ENCODE data around the gene CDCA4.

The CDCA4 gene

DNA sequence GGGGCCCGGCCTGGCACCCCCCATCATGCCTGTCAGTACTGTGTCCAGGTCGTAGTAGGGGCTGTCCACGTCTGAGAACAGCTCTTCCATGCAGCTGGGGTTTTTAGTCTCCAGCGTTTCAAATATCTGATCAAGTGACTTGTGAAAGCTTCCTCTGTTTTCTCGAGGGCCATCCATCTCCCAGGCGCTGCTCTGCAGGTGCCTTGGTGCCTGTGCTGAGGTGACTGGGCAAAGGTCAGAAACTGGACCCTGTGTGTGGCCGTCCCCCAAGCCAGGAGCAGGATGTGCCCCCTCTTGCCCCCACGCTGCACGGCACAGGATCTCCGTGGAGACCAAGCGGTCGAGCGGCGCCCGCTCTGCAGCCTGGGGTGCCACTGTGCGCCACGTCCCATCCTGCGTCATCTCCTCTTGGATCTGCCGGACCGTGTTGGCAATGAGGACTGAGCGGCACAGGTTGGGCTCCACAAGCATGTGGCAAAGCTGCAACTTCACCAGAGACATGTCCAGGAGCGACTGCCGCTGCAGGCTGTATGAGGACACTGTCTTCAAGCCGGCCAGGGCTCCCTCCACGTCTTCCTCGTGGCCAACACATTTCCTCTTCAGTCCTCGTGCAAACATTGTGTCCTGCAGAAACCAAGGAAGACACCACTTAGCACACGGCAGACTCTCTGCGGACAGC lies 9.4 kb downstream of the CDCA4 start:
- DNase-seq: no peak

DNA sequence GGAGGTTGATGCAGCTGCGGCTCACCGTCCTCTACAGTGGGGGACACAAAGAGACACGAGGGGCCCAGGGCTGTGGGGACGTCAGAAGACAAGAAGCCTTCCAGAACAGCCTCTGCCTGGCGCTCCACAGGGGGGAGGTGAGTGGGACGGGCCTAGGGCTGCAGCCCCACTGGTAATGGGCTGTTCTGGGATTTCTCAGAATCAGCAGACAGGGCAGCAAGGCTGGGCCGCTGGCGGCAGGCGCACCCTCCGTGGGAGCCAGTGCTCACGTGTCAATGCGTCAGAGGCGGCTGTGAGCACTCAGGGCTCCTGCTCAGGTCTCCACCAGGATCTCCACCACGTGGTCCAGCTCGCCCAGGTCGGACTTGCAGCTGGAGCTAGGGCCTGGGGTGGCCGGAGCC lies 10.0 kb downstream of the CDCA4 start:
- no peak for DNase-seq

DNA sequence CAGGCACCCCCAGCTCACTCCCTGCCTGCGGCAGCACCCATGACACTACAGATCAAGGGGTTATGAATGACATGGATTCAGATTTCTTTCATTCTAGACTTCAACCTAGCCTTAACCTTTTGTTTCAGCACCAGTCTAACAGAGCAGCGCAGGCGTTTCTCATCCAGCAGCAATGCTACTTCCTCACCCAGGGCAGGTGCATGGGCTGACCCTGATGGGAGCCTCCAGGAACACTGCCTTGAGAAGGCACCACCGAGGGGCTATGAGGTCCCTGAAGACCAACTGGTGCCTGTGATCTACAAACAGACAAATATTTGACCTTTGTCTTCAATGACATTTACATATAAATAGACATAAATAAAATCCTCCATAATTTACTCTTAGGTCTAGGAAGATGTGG lies 10.8 kb downstream of the CDCA4 start:
- DNase-seq: no peak

DNA sequence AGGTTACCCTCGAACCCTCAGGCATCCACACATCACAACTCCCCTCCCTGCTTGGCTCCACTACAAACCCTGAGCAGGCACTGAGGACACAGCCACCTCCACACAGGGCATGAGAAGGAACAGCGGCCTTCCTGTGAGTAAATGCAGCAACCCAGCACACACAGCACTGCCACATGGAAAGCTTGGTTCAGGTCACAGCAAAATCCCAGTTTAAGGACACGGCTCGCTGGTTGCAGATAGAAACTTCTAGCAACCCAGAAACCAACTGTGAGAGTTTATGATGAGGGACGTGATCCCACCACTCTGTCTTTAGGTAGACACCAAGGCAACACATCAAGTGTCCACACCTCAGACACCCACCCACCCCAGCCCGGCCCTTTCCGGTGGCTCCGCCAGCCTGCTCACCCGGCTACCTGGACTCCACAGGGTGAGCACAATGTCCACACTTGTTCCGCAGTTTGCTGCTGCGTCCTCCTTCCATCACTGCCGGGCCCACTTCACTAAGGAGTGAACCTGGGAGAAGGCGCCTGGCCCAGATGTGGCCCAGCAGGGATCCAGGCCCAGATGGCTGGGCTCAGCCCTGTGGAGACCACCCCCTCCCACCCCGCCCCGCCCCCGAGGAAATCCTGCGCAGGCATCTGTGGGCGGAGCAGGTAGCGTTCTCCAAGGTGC lies 13.2 kb downstream of the CDCA4 start:
- DNase-seq: no peak

DNA sequence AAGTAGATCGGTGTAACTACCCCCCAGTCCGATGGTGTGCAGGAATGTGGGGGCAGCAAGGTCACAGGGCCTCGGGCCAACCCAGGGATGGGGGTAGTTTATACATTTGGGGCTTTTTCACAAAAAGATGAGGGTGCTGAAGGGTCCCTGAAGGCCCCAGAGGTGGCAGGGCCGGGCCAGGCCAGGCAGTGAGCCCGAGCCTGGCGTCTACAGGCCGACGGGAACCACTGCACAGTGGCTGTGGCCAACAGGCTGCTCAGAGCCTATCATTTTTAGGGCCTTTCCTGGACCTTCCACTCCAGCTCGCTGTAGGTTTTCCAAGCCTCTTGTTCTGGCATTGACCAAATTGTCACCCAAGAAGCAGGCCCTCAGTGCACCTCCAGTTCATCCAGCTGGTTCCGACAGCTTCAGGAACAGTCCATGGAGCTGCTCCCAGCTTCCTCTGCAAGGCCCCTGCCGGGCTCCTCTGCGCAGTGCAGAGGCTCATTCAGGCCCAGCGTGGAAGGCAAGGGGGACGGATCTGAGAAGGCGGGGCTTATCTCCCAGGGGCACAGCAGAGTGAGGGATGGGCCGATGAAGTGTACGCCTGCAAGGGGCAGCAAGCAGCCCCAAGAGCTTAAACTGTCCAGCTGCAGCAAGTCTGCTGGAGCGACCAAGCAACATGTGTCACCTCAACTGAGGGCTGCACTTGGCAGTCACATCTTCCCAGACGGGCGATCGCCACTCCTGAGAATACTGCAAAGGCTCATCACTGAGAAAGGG lies 13.9 kb downstream of the CDCA4 start:
- no peak for DNase-seq

DNA sequence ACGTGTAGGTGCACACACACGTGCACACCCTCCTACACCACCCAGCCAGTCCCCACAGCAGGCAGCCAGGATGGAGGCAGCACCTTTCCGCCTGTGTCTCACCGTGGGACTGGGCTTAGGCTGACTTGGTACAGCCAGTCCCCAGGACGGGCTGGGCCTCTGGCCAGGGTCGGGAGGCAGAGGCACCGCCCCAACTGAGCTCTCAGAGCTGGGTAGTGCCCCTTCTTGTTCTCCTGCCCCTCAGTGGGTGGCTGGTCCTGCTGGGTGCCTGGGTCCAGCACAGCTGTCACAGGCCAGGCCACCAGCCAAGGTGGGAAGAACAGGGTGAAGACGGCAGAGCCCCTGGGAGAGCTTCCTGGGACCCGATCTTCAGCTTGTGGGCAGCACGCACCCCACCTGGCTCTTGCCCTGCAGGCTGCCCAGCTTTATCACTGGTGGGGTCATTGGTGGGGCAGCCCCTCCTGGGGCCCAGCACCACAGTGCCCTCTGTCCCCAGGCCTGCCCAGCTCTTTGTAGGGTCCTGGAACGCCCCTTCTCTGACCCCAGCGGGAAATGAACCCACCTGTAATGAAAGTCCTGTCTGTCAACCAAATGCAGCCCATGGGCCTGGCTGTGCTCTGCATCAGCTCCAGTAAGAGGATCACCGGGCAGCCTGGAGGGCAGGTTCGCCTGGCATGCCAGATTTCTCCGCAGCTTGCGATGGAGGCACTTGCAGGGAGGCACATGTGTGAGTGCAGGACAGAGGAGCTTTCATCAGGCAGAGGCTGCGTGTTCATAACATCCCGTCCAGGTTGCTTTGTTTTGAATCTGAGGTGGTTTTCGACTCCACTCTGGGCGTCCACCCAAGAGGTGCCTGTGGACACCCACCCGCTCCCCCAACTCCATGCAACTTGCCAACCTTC lies 14.7 kb downstream of the CDCA4 start:
- no peak for DNase-seq

DNA sequence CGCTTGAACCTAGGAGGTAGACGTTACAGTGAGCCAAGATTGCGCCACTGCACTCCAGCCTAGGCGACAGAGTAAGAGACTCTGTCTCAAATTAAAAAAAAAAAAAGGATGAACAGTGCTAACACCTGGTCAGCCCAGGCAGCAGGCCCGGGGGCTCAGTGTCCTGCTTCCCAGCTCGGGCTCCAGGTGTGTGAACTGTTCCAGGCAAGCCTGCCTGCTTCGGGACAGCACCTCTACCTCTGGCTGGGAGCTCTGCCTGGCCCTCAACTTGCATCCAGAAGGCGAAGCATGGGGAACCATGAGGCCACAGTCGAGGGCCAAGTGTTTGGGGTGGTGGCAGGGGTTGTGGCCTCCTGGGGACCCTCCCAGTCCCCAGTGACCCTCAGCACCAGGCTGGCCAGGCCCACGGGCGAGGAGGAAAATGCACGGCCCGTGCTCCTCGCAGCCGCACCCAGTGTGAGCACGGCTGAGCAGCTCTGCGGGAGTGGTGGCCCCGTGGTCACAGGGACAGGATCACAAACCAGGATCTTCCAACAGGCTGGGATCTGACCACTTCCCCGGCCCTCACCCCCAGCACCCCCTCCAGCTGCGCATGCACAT lies 15.5 kb downstream of the CDCA4 start:
- no peak for DNase-seq

DNA sequence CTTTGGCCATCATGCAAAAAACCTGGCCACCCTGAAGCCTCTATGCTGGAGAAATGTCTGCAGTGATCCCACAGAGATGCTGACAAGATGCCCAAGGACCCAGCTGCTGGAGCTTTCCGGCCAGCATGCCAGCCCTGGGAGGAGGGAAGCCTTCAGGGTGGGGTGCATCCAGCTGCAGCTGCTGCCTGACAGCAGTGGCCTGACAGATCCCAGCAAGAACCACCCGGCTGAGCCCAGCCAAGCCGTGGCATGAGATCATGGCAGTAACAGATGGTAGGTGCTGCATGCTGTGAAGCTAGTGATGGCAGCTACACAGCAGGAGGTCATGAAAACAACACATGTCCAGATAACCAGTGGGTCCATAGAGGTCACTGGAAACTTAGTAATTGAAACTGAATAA lies 21.5 kb downstream of the CDCA4 start:
- DNase-seq: no peak

DNA sequence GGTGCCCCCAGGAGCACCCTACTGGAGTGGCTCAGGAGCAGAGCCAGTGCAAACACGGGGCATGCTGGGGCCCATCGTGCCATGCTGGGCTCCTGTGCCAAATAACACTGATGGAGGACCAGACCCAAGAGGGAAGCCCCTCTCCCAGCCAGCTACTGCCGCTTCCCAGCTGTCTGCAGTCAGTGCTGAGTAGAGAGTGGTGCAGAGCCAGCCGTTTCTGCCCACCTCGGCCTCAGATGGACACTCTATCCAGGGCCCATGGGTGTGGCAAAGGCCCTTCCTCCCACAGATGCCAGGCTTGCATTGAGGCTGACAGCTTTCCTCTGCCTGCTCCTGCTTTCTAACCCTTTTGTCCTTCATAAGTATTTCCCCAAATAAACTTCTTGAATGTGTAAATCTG lies 22.1 kb downstream of the CDCA4 start:
- DNase-seq: no peak

DNA sequence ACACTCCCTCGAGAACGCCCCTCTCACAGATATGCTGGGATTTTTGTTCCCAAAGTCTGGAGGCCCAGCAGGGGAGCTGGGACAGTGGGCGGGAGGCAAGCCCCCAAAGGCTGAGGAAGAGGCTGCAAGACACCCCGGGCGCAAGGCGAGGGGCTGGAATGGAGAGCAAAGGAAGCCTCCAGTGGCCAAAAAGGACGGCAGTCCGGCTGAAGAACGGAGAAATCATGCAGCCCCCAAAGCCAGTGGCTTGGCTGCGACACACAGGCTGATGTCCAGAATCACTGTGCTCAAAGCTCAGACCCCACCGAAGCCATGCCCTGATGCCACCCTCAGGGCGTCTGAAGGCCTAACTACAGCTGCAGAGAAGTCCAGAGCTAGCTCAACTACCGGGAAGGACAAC lies 24.4 kb downstream of the CDCA4 start:
- DNase-seq: no peak

DNA sequence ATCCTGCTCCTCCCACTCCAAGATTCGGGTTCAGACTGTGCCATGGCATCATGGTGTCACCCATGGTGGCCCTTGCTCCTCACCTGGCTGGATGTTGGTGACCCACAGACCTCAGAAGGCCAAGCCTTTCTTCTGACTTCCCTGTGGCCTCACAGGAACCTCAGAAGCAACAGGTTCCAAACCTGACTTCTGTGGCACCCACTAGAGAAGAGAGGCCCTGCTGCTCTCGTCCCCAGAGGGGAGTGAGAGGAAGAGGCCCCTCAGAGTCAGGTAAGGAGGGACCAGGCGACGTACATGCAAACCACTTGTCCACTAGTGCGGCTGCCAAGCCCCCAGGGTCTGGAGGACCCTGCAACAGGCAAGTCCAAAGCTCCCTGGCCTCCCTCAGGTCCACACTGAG lies 24.9 kb downstream of the CDCA4 start:
- no peak for DNase-seq

DNA sequence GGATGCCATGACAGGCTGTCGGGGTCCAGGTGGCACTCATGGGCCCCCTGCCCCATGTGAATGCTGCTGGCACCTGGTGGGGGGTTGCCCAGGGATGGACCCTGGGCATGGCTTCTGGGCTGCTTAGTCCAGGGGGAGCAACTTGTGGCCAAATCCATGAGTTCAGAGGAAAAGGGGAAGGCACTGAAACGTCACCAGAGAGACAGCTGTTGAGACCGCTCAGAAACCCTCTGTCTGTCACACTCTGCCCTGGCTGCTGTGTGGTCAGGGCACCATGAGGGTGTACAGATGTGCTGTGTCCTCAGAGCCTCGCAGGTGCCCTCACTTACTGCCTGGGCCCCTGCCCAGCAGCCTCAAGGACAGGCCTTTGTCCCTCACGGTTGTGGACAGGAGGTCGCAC lies 25.9 kb downstream of the CDCA4 start:
- DNase-seq: no peak

DNA sequence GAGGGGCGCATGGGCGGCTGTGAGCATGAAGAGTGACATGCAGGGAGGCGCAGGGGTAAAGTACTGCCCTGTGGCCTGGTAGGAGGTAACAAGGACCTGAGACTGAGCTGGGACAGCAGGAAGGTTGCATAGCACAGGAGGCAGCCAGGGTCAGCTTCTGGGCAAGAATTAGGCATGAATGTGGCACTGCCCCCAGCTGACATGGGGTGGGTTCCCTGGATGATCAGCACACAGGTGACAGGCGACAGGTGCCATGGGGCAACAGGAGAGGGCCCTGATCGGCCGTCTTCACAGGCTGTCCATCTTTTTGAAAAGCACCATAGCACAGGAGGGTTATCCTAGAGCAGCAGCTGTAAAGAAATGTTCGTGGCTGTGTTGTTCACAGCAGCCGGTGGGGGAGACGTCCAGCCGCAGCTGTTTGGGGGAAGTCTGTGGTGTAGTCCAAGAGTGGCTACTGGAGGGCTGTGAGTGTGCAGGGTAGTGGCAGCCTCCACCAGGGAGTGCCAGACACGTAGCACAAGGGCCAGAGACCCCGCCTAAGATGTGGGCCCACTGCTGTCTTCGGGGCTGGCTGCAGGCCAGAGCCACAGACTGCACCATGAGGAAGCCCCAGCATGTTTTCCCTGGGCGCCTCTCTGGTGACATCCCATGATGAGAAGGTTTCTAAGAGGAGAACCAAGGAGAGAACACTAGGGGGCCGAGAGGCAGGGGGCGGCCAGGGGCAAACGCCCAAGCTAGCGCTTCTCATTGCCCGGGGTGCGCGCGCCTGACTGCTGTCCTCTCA lies 26.9 kb downstream of the CDCA4 start:
- no peak for DNase-seq

DNA sequence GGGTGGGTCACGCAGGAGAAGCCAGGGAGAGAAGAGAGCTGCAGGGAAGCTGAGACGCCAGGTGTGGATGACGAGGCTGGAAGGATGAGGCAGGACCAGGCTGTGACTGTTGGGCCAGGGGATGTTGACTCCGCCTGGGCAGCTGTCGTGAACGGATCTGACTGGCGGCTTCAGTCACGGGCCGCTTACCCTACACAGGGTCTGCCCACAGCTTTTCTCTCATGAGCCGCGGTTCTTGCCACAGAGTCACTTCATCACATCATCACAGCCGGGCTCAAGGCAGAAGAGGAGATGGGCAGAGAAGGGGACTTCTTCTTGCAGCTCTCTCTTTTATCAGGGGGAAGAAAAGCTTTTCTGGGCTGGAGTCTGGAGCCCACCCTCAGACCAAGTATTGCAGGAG lies 27.6 kb downstream of the CDCA4 start:
- DNase-seq: no peak

DNA sequence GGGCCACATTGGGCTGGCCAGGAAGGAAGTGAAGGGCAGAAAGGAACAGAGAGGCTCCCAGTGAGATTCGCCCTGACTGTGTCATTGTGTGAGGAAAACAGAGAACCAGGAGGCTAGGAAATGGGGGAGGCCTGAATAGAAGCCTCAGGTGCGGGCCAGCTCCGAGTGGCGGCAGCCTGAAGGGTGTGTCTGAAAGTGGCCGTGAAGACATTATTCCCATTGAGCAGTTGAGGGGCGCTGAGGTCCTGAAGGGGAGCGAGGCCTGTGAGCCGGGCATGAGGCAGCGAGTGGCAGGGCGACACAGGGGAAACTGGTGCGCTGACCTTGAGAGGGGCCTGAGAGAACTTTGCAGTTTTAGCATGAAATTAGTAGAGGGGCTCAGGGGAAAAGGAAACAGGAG lies 28.4 kb downstream of the CDCA4 start:
- no peak for DNase-seq

DNA sequence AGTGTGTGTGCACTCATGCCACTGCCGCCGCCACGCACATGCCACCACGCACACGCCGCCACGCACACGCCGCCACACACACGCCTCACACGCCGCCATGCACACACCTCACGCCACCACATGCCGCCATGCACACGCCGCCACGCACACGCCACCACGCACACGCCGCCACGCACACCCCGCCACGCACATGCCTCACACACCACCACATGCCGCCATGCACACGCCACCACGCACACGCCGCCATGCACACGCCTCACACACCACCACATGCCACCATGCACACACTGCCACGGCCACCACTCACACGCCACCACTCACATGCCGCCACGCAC lies 29.0 kb downstream of the CDCA4 start:
- DNase-seq: no peak

DNA sequence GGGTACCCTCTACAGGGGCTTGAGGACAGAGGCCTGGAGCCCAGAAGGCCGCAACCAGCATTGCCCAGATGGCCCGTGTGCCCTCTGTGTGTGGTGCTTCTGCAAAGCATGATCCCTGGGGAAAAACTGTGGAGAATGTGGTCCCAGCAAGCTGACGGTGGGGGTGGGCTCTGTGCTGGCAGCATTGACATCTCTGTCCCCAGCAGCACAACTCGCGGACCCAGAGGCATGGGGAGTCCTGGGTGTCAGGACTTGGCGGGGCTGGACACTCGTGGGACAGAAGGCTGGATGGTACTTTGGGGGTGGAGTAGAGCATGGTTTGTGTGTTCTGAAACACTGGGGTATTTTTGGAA lies 31.0 kb downstream of the CDCA4 start:
- DNase-seq: no peak

DNA sequence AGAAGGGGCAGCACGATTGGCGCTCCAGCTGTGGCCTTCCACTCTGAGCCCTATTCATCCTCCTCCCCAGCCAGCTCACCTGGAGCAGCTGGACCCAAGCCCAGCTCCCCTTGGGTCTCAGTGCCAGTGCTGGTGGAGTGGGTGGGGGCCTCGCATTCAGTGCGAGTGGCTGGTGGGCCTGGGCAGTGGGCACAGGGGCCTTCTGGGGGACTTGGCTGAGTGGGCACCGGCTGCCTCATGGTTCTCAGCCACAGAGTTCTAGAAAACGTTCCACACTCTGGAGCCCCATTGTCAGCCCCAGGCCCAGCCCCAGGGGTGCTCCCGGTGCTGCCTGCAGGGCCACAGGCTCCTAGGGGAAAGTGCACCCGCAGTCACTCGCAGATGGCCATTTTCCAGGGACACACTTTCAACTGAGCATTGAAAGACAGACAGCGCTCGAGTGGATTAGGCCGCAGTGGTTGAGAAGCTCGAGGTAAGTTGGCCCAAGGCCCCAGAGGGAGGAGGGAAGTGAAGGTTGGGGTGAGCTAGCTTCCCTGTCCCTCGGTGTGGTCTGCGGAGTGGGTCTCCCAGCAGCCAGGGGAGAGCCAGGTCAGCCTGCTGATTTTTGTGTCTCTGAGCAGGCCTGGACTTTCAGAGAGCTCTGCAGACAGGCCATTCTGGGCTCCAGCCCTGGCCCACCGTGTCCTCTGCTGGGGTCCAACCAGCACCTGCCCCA lies 31.5 kb downstream of the CDCA4 start:
- DNase-seq: no peak

DNA sequence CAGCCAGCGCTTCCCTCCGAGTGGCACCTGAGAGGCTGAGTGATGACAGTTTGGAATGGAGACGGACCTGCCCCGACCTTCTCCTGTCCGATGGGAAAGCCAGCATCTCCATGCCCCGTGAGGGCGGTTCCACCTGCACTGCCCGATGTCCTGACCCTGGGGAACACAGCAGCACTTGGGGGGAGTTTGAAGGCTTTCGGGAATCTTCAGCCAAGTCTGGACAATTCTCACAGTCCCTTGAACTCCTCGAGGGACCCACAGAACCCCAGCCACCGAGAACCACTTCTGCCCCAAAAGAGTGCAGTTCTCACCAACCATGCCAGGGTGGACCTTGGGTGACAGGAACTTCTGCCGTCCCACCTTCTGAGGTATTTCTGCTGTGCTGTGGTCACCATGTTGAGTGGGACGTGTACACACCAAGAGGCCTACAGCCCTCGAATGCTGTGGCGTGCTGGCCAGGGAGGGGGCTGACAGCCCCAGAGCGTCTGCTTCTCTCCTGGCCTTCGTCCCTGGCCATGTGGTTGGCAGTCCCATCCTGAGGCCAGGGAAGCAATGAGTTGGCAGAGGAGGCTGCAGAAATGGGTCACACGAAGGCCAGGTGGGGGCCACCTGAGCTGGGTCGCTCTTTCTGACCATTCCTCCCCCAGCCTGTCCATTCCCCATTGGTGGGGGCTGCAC lies 34.3 kb downstream of the CDCA4 start:
- no peak for DNase-seq

DNA sequence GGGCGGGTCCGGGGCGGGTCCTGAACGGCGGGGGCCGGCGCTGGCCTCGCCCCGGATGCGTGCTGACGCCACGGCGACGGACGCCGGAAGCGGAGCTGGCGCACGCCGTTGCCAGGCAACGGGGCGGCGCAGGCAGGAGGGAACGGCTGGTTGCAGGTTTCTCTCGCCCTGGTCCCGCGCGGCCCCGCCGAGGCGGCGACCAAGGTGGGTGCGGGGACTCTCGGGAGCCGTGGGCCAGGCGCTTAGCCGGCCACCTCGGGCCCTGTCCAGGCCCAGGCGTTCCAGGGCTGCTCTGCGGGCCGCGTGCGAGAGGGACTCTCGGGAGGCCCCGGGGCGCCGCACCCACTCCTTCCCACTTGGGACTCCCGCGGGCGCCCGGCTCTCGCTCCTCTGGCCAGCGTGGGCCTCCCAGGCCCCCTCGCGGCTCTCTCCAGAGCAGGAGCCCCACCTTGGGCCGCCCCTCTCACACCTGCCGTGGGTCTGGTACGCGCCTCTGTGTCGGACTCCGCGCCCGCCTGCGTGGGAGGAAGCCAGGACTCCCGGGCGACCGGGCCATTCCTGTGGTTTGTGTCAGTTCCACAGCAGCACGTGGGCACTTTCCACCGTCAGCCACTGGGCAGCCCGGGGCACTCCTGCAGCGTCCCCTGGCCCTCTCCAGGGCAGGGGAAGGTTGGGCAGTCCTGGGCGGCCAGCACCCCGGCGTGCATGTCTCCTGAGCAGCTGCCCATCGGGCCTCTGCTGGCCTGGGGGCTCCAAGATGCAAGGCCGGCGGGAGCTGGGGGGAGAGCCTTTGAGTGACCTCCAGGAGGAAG lies 35.0 kb downstream of the CDCA4 start, which contains the start of gene CLBA1:
Gene CLBA1 (plus strand): TSS at position 114 of the 812 bp plus-strand sequence. CDS start 644 bp downstream, at position 758.
- peak; percentile 81 for DNase-seq

Measured in activated CD4-positive, alpha-beta T cell treated with anti-CD3 and anti-CD28 coated beads for 1 hour (primary cell).